ENCODE results near the gene FMNL3.
"Not testable (repeated sequence)": the region's sequence is repeated elsewhere in the genome, so short reads cannot be mapped to it uniquely, and the experiment has no call there.

The FMNL3 gene

DNA sequence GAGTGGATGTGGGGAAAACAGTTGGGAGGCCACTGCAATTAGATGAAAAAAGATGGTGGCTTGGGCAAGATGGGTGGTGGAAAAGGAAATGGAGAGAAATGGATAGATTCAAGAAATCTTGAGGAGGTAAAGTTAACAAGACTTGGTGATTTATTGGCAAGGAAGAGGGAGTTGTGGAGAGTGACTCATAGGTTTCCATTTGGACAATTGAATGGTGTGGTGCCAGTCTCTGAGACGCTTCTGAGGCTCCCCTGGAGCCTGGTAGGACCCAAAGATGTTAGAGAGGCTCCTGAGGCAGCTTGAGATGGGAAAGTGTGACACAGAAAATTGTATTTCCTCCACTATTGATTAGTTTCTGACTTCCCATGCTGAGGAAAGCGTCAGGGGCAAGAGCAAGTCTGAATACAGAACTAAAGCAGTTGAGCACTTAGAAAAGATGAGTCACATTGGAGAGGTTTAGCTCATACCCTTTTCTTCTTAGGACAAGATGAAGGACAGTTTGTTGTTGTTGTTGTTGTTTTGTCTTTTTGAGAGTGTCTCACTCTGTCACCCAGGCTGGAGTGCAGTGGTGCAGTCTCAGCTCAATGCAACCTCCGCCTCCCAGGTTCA is 79.3 kb downstream of the FMNL3 start:
- peak; percentile 57 for DNase-seq (ENCODE audit: low spot score)

DNA sequence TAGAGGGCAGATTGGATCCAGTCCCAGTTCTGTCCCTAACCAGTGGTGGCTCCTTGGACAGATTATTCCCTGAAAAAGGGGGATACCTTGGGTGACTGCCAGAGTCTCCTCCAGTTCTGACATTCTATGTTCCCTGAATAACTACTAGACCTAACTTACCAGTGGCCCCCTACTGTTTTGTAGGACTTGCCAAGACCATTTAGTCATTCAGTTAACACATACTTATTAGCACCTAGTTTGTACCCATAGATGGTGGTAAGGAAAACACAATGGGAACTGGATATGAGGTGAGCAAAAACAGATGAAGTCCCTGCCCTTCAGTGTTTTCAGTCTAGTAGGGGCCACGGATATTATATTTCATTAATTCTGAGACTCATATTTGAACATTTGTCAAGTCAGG is 80.4 kb downstream of the FMNL3 start:
- DNase-seq (ENCODE audit: low spot score) = no peak

DNA sequence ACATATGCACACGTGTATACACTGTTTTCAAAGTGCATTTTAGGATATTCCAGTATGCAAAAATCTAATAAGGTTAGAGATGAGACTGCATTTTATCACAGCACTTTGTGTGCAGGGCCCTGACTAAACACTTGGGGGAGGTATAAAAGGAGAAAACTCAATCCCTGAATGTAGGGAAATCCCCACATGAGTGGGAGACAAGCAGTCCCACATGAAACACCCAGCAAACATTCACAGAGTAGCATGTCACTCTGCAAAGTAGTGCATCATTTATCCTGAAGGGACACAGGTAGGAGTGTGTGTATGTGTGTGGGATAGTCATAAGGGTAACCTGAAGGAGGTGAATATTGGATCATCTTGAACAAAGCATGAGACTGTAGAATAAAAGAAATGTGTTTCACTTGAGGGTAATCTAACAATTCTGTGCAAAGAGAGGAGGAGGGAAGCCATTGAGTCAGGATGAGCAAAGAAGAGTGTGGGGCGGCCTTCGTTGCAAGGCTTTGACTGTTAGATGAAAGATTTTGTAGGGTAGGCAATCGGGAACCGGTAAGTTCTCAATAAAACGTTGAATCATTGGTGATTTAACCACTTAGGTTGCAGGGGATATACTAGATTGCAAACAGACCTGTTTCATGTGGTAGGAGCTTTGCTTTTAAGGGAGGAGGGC is 80.9 kb downstream of the FMNL3 start:
- DNase-seq (ENCODE audit: low spot score) = no peak

DNA sequence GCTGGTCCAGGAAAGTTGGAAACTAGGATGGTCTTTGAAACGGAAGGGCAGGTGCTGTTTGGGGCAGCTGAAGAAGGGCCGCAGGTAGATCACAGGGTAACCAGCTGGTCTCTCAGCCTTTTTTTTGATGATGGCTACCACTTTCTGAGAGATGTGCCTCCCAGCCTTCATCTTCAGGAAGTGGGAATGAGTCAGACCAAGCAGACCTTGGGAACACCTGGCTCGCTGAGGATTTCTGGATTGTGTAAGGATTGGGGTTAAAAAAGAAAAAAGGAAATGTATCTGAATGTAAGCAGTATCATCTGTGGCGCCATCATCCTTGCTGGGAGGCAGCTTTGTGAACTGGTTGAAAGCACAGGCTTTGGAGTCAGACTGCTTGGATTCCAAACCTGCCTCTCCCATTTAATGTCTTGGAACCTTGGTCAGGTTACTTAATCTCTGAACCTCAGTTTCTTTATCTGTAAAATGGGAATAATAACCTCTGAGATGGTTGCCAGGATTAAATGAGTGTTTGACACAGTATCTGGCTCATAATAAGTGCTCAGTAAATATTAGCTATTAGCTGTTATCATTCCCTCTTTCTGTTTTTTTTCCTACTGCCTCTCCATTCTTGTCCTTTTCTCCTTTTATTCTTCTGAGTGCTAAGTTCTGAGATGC is 82.2 kb downstream of the FMNL3 start:
- DNase-seq (ENCODE audit: low spot score) = no peak

DNA sequence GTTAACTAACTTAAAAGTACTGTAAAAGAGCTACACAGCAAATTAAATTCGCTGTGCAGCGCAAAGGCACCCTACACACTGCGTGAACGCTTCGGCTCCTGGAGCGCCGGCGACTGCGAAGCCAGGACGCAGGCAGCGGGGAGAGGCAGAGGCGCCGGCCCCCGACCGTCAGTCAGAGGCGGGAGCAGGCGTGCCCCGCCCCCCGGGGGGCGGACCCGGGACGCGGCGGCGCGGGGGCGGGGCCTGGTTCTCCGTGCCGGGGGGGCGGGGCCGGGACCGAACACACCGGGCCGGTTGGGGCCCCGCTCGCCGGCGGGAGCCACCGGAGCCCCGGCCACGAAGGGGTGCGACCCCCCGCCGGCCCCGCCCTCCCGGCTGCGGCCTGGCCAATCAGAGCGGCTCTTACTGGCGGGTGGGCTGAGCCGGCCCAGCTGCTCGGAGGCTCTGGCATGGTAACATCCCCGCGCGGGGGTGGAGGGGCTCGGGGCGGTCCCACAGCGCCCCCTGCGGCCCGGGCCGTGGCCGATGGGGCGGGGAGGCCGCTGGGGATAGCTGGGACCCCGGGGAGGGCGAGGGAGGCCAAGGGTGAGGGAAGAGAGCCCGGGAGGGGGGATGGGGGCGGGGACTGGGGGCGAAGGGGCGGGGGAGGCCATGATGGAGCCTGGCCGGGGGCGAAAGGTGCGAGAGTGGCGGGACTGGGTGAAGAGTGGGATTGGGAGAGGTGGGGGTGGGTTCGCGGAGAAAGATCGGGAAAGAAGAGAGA is 83.9 kb downstream of the FMNL3 start, which contains the start of gene PRPF40B:
Gene PRPF40B, plus strand, starts transcription at position 420 of the 763 bp plus-strand sequence. Its CDS starts 30 bp downstream, at position 450.
- peak; percentile 98 for DNase-seq (ENCODE audit: low spot score)

DNA sequence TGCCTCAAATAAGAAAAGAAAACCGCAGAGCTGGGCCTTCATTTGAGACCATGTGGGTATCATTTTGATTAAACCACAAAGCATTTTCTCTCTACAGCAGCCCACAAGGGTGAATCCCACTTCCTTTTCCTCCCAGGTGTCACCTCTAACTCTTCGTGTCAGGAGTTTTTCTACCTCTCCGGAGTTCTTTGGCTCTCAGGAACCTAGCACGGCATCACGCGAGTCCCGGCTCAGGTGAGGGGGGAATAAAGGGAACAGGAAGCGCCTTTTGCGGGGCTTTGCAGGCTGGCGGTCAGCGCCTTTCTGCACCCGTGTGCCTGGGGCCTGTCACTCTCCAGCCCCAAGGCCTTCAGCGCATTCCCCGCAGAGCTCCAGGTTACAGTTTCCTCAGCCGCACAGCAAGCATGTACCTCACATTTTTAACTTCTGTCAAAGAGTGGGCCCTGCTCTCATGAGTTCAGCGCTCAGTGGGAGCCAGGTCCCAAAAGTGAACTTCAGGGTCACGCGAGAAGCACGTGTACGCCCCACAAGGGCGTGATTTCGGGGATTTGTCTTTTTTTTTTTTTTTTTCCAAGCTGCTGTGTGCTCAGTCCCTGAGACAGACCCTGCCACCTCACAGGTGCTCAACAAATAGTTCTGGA is 84.6 kb downstream of the FMNL3 start:
- peak; percentile 52 for DNase-seq (ENCODE audit: low spot score)

DNA sequence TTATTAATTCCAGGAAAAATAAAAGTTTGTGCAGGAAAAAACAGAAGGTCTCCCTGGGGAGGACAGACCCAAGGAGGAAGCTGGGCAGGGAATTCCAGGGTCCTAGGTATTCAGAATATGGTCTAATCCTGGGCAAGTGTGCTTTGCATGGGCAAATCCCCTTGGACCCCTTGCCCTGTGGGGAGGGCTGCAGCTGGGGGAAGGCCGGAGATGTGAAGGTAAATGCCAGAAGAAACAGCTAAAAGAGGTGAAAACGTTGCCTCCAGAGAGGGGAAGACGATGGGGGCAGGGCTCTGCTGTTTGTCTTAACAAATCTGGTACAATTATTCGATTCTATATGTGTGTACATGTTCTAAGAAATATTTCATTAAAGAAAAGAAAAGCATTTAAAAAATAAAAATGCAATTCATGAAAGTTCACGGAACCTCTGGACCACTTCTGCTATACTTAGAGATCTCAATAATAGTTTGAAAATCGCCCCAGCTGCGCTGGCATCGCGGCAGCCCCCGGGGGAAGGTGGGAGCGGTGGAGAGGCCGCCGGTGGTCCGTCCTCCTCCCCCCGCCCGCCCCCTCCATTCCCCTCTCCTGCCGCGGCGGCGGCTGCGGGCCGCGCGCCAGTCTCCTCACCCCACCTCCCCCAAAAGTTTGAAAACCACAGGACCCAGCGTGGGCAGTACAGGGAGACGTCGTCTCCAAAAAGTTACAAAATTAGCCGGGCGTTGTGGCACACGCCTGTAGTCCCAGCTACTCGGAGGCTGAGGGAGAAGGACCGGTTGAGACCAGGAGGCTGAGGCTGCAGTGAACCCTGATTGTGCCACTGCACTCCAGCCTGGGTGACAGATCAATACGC is 85.3 kb downstream of the FMNL3 start:
- no peak for DNase-seq (ENCODE audit: low spot score)

DNA sequence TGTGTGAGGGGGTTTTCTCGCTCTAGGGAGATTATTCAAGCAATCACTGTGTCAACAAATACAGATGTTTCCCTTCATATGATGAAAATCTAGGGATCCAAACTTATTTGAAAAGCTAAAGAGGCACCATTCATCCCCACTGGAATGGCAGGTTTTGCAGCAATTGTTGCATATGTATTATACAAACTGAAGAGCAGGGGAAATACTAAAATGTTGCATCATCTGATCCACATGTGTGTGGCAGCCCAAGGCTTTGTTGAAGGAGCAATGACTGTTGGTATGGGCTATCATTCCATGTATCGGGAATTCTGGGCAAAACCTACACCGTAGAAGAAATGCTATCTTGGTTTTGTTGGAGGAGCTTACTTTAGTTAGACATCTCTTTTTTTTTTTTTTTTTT is 87.9 kb downstream of the FMNL3 start:
- no peak for DNase-seq (ENCODE audit: low spot score)

DNA sequence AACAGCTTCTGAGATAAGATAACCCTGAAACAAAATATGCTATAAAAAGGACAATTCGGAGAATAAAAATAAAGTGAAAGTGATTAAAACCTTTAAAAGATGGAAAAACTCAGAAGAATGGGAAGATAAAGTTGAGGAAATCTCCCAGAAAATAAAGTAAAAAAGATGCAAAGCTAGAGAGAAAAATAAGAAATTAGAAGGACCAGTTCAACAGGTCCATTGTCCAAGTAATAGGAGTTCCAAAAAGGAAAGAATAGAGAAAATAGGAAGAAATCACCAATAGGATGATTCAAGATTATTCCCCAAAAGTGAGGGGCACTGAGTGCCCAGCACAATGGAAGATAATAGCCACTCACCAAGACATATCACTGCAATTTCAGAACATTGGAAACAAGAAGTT is 88.6 kb downstream of the FMNL3 start:
- DNase-seq (ENCODE audit: low spot score) = no peak

DNA sequence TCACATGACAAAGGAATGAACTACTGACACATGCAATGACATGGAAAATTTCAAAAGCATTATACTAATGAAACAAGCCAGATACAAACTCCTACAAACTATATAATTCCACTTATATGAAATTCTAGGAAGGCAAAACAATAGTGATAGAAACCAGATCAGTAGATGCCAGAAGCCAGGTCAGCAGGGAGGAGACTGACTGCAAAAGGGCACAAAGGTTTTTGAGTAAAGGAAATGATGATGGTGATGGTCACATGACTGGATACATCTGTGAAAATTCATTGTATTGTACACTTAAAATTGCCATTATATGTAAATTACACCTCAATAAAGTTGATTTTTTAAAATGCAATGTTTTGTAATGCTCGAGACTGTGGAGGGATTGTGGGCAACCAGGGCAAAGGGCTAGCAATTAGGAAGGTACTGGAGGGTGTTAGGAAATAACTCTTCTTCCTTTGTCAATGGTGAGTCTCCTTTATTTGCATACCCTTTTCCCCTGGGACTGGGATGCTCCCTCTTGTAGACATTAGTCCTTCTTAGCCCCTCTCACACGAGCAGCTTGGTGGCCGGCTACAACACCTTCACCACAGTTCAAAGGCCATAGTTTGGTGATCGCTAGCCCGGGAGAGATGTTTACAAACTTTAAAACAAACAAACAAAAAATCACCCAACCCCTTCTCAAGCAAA is 90.5 kb downstream of the FMNL3 start:
- DNase-seq (ENCODE audit: low spot score) = no peak

DNA sequence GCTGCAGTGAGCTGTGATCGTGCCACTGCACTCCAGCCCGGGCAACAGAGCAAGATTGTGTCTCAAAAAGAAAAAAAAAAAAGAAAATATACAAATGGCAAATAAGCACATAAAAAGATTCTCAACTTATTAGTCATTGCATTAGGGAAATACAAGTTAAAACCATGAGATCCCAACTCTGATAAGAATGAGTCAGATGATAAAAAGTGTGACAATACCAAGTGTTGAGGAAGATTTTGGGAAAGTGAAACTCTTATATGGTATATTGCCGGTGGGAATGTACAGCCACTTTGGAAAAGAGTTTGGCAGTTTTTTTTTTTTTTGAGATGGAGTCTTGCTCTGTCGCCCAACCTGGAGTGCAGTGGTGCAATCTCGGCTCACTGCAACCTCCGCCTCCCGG is 91.5 kb downstream of the FMNL3 start:
- no peak for DNase-seq (ENCODE audit: low spot score)

DNA sequence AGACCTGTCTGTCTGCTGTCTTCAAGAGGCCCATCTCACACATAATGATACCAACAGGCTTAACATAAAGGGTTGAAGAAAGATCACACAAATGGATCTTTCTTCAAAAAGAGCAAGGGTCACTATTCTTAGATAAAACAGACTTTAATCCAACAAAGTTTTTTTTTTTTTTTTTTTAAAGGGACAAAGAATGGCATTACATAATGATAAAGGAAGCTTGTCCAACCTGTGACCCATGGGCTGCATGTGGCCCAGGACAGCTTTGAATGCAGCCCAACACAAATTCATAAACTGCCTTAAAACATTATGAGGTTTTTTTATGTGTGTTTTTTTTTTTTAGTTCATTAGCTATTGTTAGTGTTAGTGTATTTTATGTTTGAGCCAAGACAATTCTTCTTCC is 95.0 kb downstream of the FMNL3 start:
- no peak for DNase-seq (ENCODE audit: low spot score)

DNA sequence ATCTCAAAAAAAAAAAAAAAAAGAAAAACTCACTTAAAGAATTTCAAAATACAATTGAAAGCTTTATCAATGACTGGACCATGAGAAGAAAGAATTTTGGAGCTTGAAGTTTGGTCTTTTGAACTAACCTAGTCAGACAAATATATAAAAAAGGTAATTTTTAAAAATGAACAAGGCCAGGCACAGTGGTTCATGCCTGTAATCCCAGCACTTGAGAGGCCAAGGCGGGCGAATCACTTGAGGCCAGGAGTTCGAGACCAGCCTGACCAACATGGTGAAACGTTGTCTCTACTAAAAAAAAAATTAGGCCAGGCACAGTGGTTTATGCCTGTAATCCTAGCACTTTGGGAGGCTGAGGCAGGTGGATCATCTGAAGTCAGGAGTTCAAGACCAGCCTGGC is 96.4 kb downstream of the FMNL3 start:
- not testable (repeated sequence) for DNase-seq (ENCODE audit: low spot score)

DNA sequence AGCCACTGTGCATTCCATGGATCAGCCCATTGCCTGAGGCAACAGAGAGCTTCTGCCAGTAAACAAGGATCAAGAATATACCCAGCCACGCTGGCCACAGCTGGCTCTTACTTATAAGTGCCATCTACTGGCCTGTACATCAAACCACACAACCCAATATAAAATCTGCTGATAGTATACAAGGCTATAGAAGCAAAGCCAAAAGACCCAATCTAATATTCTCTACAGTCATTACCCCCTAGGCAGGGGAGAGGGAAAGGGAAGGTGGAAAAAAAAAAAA is 97.4 kb downstream of the FMNL3 start:
- DNase-seq (ENCODE audit: low spot score) = no peak

DNA sequence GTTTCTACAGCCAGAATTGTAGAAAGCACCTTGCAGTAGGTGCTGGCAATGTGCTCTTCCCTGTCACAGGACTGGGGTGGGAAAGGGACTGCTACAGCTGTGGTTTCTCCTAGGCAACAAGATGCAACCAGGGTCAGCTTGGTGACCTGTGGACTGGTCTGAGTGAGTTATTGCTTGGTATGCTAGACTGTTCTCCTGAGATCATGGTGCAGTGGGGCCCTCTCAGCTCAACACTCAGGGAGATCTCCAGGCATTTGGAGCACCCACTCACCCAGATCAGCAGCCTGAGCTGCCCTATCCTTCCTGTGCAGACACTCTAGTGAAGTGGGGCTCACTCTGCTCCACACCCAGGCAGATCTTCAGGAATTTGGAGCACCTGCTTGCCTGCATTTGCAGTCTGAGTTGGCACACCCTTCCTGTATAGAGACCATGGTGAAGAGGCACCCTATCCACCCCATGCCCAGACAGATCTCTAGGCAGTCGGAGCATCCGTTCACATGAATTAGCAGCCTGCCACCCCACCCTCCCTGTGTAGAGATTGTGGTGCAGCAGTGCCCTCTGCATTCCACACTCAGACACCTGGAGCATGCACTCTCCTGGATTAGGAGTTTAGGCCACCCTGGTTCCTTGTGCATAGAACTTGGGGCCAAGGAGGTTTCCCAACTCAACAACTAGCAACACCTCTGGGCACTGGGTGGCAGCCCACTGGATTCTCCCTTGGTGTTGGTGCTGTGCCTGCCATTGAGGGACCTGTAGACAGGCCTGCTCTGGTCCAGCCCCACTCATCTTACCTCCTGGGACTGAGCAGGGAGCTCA is 97.9 kb downstream of the FMNL3 start:
- peak; percentile 5 for DNase-seq (ENCODE audit: low spot score)

DNA sequence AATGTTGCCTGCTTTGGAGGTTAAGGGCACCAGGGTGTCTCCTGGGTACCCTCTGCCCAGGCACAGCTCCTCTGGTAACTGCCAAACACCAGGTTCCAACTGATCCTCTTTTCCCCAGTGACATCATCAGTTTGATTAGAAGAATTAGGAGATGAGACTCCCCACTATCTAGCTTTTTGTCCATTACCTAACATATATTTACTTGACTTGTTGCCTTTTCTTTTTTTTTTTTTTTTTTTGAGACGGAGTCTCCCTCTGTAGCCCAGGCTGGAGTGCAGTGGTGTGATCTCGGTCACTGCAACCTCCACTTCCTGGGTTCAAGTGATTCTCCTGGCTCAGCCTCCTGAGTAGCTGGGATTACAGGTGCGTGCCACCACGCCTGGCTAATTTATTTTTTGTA is 101.7 kb downstream of the FMNL3 start, which contains the start of gene FAM186B:
Gene FAM186B, minus strand, starts transcription at position 101 of the 400 bp plus-strand sequence. CDS start 162 bp downstream, outside the sequence.
- not testable (repeated sequence) for DNase-seq (ENCODE audit: low spot score)

DNA sequence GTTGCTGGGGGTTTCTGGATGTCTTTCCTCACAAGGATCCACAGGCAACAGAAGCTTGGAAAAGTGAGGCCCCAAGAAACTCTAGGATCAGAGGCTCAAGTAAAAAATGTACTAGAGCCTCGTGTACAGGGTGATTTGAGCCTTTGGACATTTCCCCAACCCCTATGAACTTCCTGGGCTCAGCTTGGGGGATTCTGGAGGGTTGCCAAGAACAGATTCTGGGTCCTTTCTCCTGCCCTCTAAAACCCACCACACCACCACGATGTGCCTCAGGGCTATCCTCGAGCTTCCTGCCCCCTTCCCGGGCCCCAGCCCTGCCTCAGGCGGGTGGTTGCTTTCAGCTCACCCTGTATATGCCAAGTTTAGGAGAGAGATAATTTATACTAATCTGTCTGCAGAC is 102.3 kb downstream of the FMNL3 start:
- peak; percentile 7 for DNase-seq (ENCODE audit: low spot score)

DNA sequence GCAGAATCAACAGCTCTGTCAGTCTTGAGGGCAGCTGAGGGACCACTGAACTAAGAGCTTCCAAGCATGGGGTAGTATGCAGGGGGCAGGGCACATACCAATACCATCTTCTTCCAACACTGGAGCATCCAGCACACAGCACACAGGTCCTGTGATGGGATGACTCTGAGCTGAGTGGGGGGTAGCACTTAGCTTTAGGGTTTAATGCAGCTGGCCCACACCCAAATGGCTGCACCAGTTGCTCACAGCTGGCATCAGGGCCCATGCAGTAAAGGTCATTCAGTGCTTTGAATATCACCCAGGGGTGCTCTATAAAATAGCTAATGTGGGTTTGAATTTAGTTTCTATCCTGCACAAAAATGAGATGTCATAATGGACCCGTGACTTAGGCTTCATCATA is 103.5 kb downstream of the FMNL3 start:
- peak; percentile 3 for DNase-seq (ENCODE audit: low spot score)

DNA sequence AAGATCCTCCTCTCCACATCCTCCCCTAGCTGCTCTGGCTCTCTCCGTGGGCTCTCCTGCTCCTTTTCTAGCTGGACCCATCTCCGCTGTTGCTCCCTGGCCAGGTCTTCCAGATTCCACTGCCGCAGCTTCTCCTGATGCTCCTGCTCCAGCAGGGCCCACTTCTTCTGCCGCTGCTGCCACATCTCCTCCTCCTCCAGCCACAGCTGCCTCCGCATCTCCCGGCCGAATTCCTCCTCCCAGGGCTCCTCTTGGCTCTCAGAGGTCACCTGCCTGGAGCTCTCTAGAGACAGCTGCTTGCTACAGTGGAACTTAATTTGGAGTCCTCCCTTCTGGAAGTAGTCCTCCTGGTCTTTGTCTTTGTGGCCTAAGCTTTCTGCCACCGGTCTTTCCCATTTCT is 107.2 kb downstream of the FMNL3 start:
- DNase-seq (ENCODE audit: low spot score) = peak; percentile 3

DNA sequence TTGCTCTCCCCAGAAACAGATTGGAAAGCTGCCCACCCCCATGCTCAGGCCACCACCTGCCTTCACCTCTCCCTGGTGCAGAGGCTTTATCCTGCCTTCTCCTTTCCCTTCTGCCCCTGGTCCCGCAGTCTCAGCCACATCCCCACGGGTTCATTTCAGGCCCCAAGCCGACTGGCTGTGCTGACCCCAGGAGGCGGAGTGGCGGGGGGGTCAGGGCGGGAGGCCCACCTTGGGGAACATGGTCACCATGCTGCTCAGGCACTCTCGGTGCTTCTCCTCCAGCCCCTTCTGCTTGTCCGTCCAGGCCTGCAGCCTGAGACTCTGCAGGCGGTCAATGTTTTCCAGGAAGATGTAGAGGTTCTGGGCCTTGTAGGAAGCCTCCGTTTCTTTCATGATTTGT is 108.7 kb downstream of the FMNL3 start:
- peak; percentile 3 for DNase-seq (ENCODE audit: low spot score)

All from AG20443 (cell line).